Right lobe of liver (tissue), 4 donors: Measurements from ENCODE around the gene PIK3C2G.
"Not testable (repeated sequence)": the region's sequence is repeated elsewhere in the genome, so short reads cannot be mapped to it uniquely, and the experiment has no call there.

Experiments used
- POLR2A ChIP-seq: fragments of 450-650 bp; IDR thresholded peaks from one replicate; pipeline ENCODE4 v1.6.1; 2017; ENCODE audit warnings: antibody characterized with exemption, mild to moderate bottlenecking
- TF ChIP-seq, protein P1 (sequence below), 4 donors: fragments of 200-600 bp in 3 of 4; fragments of 450-650 bp in 1 of 4; IDR thresholded peaks; one replicate each; pipeline versions ENCODE4 v1.5.1 to v1.8.0; 2016 to 2022; ENCODE audit warnings: antibody characterized with exemption in 4 of 4, mild to moderate bottlenecking in 2 of 4
- donor health status: DM: no; HTN: no; CAD: no.
- donor health status: DM: no; HTN: no; CAD: no.
- donor health status: DM: no; HTN: yes; CAD: no.

GRCh38 chr12:18693986-18694385 lies 432.7 kb downstream of the PIK3C2G start:
- not testable (repeated sequence) for TF ChIP-seq POLR2A
- TF ChIP-seq, protein P1, sequence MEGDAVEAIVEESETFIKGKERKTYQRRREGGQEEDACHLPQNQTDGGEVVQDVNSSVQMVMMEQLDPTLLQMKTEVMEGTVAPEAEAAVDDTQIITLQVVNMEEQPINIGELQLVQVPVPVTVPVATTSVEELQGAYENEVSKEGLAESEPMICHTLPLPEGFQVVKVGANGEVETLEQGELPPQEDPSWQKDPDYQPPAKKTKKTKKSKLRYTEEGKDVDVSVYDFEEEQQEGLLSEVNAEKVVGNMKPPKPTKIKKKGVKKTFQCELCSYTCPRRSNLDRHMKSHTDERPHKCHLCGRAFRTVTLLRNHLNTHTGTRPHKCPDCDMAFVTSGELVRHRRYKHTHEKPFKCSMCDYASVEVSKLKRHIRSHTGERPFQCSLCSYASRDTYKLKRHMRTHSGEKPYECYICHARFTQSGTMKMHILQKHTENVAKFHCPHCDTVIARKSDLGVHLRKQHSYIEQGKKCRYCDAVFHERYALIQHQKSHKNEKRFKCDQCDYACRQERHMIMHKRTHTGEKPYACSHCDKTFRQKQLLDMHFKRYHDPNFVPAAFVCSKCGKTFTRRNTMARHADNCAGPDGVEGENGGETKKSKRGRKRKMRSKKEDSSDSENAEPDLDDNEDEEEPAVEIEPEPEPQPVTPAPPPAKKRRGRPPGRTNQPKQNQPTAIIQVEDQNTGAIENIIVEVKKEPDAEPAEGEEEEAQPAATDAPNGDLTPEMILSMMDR (IDR thresholded peaks at IDR 0.05) = not testable (repeated sequence)
